NCI-H187 treated with DMSO at 0.1 percent for 48 hours (cell line): Measurements from ENCODE around the gene OSGEP.

Experiments
- DNase-seq: peaks from one replicate; lab custom pipeline; 2025; lab: John Stamatoyannopoulos, UW

Gene OSGEP

DNA sequence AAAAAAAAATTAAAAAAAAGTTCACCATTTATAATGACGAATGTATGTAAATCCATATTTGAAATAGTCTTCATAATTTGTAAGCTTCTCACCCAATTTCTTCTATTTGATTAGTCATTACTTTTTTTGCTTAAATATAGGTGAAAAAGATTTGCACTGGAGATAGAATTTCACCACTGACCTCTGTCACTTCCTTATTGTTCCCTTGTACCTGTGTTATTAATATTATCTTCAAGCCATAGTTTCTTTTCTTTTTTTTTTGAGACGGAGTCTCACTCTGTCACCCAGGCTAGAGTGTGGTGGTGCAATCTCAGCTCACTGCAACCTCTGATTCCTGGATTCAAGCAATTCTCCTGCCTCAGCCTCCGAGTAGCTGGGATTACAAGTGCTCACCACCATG, 57.1 kb downstream of the OSGEP start:
- no peak for DNase-seq
